GM19395 (cell line): ENCODE data around the gene ESPNL.
"Not testable (repeated sequence)": the region's sequence is repeated elsewhere in the genome, so short reads cannot be mapped to it uniquely, and the experiment has no call there.

Experiments
- ATAC-seq: cut with Tn5 transposase; IDR thresholded peaks from one replicate; pipeline ENCODE4 v1.9.1; 2021; ENCODE audit warnings: mild to moderate bottlenecking, moderate library complexity; ENCODE audit not compliant: unreplicated experiment

Gene ESPNL

GRCh38 chr2:238114331-238114841 lies 14.2 kb downstream of the ESPNL start:
- no peak for ATAC-seq

DNA sequence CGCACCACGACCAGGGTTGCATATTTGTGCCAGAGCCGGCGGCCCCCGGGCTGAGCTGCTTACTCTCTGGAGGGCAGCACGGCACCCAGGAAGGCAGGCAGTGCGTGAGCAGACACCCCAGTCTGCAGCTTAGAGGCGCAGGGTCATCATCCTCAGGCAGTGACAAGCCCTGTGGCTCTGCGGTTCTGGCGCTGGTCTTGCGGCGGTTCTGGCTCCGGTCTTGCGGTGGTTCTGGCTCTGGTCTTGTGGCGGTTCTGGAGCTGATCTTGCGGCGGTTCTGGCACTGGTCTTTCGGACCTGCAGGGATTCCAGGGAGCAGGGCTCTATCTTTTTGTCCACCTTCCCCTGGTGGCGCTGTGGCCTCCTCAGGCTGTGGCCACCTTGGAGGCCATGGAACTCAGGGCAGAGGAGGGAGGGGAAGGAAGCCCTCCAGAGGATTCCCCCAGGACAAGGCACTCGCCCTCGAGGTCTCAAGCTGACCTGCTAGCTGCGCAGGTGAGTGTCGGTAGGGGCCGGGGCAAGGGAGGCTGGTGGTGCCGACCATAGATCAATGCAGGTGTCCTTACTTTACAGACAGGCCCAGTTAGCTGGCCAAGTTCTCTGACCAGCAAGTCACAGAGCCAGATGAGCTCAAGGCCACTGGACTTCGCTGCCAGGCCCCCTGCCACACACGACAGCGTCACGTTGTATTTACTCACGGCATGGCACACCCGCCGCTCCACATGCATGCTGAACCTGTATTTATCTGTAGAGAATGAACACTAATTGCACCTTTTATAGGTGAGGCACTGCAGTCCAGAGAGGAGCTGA lies 14.9 kb downstream of the ESPNL start:
- no peak for ATAC-seq

- not testable (repeated sequence) for ATAC-seq
Measured at GRCh38 chr2:238115709-238116108, 15.6 kb downstream of the ESPNL start.

- ATAC-seq: no peak
Measured at GRCh38 chr2:238116298-238117198, 16.4 kb downstream of the ESPNL start.

DNA sequence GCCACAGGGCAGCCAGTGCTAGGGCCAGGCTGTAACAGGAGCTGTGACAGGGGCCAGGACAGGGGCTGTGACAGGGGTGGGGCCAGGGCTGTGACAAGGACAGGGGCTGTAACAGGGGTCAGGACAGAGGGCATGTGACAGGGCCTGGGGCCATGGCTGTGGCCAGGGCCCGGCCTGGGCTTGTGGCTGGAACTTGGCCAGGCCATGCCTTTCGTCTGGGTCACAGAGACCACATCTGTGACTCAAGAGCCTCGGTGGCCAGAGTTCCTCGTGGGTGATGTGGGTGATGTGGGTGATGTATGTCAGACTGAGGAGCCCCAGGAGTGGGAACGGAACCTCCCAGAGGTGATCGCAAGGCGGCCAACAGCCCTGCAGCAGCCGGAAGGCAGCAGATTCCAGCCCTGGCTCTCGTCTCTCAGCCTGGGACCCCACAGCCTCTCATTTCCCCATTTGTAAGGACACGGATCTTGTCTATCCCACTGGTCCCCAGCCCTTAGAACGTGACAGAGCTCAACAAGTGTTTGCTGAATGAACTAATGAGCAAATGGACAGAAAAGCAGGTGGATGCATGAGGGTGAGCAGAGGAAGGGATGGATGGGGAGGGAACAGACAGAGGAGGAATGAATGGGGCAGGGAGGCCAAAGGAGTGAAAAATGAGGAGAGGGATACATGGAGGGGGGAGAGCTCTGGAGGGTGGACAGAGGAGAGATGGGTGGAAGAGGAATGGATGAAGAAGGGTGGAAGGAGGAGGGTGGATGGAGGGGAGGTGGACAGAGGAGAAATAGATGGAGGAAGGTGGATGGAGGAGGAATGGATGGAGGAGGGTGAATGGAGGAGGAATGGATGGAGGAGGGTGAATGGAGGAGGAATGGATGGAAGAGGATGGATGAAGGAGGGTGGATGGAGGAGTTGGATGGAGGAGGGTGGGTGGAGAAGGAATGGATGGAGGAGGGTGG lies 17.3 kb downstream of the ESPNL start:
- ATAC-seq: no peak

GRCh38 chr2:238119756-238120462 lies 19.8 kb downstream of the ESPNL start:
- ATAC-seq: no peak

- ATAC-seq: no peak
Measured at GRCh38 chr2:238120463-238121298, 20.5 kb downstream of the ESPNL start.

DNA sequence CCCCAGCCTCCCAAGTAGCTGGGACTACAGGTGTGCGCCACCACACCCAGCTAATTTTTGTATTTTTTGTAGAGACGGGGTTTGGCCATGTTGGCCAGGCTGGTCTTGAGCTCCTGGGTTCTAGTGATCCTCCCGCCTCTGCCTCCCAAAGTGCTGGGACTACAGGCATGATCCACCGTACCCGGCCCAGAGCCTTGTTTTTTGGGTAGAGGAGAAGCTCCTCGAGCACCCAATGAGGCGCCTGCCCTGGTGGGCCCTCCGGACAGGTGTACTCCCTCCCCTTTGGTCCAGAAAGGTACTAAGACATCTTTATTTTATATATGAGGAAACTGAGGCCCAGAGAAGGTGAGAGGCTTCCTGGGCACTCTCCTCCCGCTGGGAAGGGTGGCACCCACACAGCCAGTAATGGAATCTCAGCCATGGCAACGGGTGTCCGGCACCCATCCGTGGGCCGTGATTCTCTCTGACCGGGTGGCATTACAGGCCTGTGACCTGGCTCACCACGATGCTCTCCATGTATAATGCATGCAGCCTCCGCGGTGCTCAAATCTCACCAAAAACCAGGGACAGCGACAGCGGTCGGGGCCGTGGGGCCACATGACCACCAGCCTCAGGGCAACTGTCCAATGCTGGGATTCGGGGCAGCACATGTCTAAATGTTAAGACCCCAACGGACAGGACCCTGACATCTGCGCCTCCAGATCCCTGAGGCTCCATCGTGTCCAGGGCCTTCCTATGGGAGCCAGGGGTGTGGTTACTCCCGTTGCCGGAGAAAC lies 21.6 kb downstream of the ESPNL start:
- no peak for ATAC-seq

DNA sequence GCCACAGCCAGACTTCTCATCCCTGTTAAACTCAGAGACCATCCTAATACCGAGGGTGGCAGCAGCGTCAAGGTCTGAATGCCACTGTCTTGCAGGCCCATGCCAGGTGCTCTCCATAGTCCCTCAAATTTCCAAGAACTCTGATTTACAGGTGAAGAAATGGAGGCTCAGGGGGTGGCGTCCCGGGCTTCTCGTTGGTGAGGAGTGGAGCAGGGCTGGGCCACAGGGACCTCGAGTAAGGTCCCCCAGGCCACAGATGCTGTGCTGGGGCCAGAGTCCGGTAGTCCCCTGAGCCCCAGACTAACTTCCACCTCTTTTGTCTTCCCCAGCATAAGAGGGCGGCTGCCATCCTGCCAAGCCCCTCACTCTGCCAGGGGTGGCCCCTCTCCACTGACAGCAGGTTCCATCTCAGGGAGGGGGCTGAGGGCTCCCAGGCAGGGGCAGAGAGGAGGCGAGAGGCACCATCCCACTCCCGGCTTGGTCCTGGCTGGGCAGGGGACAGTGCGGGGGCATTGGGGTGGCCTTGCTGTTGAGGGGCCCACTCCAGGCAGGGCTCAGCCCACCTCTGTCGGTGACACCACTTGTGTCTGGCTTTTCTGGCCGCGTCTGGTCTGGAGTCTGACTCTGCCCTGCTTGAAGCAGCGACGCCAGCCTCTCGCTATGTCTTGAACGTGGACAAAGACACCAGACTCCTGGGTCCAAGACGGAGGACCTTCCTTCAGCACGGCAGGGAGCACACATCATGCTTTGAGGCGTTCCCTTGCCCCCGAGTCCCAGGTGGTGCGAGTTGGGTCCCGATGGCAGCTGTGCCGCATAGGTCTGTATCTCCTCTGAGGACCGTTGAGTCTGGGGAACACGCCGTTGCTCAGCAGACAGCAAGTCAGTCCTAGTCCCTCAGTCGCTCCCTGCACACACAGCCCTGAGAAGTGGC lies 22.4 kb downstream of the ESPNL start:
- no peak for ATAC-seq

GRCh38 chr2:238123218-238123971 lies 23.3 kb downstream of the ESPNL start:
- ATAC-seq: no peak

DNA sequence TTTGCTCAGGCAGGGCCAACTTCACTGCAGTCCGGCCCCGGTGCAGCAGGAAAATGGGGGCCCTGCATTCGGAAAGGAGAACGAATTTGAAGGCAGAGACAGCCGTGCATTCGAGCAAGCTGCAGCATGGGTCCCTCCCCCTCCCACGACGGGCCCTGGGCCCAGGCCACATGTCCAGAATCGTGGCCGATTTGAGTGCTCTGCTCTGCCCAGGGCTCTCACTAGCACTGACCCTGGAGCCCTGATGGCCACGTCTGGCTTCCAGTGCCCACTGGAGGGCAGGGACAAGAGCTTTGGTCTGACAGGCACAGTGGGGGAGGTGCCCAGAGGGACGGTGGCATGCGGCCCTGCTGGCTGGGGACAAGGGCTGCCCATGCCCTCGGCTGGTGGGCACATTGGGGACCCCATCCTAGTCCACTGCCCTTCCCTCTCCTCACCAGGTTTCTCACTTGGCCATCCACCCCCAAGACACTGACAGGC lies 23.9 kb downstream of the ESPNL start:
- no peak for ATAC-seq

DNA sequence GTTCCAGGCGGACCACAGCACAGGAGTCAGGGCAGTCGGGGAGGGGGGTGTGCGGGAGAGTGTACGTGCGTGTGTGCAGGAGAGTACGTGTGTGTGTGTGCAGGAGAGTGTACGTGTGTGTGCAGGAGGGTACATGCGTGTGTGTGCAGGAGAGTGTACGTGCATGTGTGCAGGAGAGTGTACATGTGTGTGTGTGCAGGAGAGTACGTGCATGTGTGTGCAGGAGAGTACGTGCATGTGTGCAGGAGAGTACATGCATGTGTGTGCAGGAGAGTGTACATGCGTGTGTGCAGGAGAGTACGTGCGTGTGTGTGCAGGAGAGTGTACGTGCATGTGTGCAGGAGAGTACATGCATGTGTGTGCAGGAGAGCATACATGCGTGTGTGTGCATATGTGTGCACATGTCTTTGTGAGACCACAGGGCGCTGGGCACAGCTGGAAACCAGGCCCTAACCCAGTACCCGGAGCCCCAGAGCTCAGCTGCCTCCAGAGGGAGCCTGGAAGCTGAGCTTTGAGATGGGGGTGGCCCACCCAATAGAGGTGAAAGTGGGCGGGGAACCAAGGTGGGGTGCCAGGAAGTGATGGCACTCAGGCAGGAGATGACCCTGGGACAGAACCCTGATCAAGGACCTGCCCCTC lies 24.5 kb downstream of the ESPNL start:
- ATAC-seq: no peak

- ATAC-seq: no peak
Measured at GRCh38 chr2:238125127-238125885, 25.2 kb downstream of the ESPNL start.

DNA sequence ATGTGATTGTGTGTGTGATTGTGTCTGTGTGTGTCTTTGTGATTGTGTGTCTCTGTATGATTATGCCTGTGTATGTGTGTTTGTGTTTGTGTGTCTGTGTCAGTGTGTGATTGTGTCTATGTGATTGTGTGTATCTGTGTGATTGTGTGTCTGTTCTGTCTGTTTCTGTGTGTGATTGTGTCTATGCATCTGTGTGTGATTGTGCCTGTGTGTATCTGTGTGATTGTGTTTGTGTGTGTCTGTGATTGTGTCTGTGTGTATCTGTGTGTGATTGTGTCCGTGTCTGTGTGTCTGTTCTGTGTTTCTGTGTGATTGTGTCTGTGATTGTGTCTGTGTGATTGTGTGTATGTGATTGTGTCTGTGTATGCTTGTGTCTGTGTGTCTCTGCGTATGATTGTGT lies 26.2 kb downstream of the ESPNL start:
- no peak for ATAC-seq

GRCh38 chr2:238126775-238127164 lies 26.6 kb downstream of the ESPNL start:
- ATAC-seq: no peak
